Endothelial cell of umbilical vein (primary cell): ENCODE data around the gene PHACTR1. TPM values are rescaled to one million over a fixed set of nuclear protein-coding genes. Genes with fewer than 3 reads are reported as not detected.

ENCODE experiments used
- BruUV-seq: library from RNA; stranded (reverse); fragments of 400-500 nt; replicated peaks from 2 replicates; lab custom pipeline; 2021; lab: Mats Ljungman, UMichigan
- CTCF ChIA-PET: fragments of 300-600, 350-600 bp; sonication (Branson Sonifier 250); formaldehyde crosslinking; loops from one replicate; lab custom pipeline; 2021; ENCODE audit warnings: antibody characterized with exemption, inconsistent platforms; lab: Charles Lee
- POLR2A ChIA-PET: fragments of 300-600, 350-600 bp; sonication (Branson Sonifier 250); formaldehyde crosslinking; loops from one replicate; lab custom pipeline; 2021; ENCODE audit warnings: antibody characterized with exemption, inconsistent platforms; lab: Charles Lee
- DNase-seq: peaks from one replicate; pipeline ENCODE4 v3.0.0-alpha.2; 2011; ENCODE audit warnings: low read depth, low spot score
- FAIRE-seq: peaks from 2 replicates; lab custom pipeline; 2011; peaks lifted over from hg19 to GRCh38; lab: Jason Lieb, UNC
- H2AFZ ChIP-seq: 2 replicates; pipeline ENCODE4 v1.6.0; 2012; ENCODE audit warnings: low read depth, low read length, control low read depth, inconsistent platforms
- H3K27ac ChIP-seq: 2 replicates; pipeline ENCODE4 v1.5.1; 2011; ENCODE audit warnings: low read depth, mild to moderate bottlenecking, control low read depth, low read length, moderate library complexity; ENCODE audit not compliant: insufficient read depth
- H3K27me3 ChIP-seq, 2 experiments: 2 replicates each; pipeline versions ENCODE4 v1.6.0 to v1.6.1; 2011; ENCODE audit warnings: low read length in 2 of 2, mixed read lengths in 1 of 2; ENCODE audit not compliant: control insufficient read depth in 2 of 2, insufficient read depth in 2 of 2
- H3K36me3 ChIP-seq, 2 experiments: 2 replicates in 1 of 2; 3 replicates in 1 of 2; pipeline ENCODE4 v1.5.1; 2011; ENCODE audit warnings: low read length in 2 of 2, mild to moderate bottlenecking in 1 of 2, moderate library complexity in 1 of 2; ENCODE audit not compliant: control insufficient read depth in 2 of 2, insufficient read depth in 2 of 2; ENCODE audit errors: extremely low read depth in 1 of 2
- H3K4me1 ChIP-seq: 3 replicates; pipeline ENCODE4 v1.5.1; 2011; ENCODE audit warnings: mild to moderate bottlenecking, low read length; ENCODE audit not compliant: control insufficient read depth, insufficient read depth; ENCODE audit errors: extremely low read depth
- H3K4me2 ChIP-seq: 2 replicates; pipeline ENCODE4 v1.6.1; 2011; ENCODE audit warnings: low read length, control low read depth, mixed read lengths; ENCODE audit not compliant: insufficient read depth
- H3K4me3 ChIP-seq, 3 experiments: fragments of 200-600 bp in 1 of 3; sonication (generic), shearing (Covaris generic) in 1 of 3; replicated peaks in 1 of 3; 2 replicates each; pipeline ENCODE4 v1.5.1; 2011 to 2016; ENCODE audit warnings: control low read depth in 3 of 3, low read length in 3 of 3, mild to moderate bottlenecking in 2 of 3, inconsistent platforms in 1 of 3, low read depth in 1 of 3, moderate library complexity in 1 of 3; ENCODE audit not compliant: insufficient read depth in 1 of 3
- H3K79me2 ChIP-seq: 2 replicates; pipeline ENCODE4 v1.6.0; 2012; ENCODE audit warnings: low read length, inconsistent platforms; ENCODE audit not compliant: control insufficient read depth, insufficient read depth
- H3K9ac ChIP-seq: replicated peaks from 2 replicates; pipeline ENCODE3; 2011; ENCODE audit warnings: low read length, control low read depth; ENCODE audit not compliant: insufficient read depth; ENCODE audit errors: extremely low read depth
- H3K9me1 ChIP-seq: replicated peaks from 3 replicates; pipeline ENCODE4 v1.6.0; 2011; ENCODE audit warnings: mild to moderate bottlenecking, low read length; ENCODE audit not compliant: control insufficient read depth, insufficient read depth; ENCODE audit errors: extremely low read depth
- H3K9me3 ChIP-seq: replicated peaks from 2 replicates; pipeline ENCODE4 v1.5.1; 2012; ENCODE audit warnings: low read length, inconsistent platforms; ENCODE audit not compliant: control insufficient read depth, insufficient read depth
- H4K20me1 ChIP-seq: replicated peaks from 2 replicates; pipeline ENCODE3; 2011; ENCODE audit warnings: mild to moderate bottlenecking, low read length; ENCODE audit not compliant: control insufficient read depth, insufficient read depth; ENCODE audit errors: extremely low read depth
- CTCF ChIP-seq, 2 donors: IDR thresholded peaks; 1 replicate in 1 of 2; 2 replicates in 1 of 2; pipeline ENCODE4 v1.5.1; 2011; ENCODE audit warnings: low read length in 2 of 2, mild to moderate bottlenecking in 2 of 2, moderate library complexity in 2 of 2, control low read depth in 1 of 2, inconsistent platforms in 1 of 2, low read depth in 1 of 2; ENCODE audit not compliant: insufficient read depth in 1 of 2; ENCODE audit errors: extremely low read depth in 1 of 2
- EZH2 ChIP-seq: IDR thresholded peaks from 2 replicates; pipeline ENCODE4 v1.6.1; 2012; ENCODE audit warnings: borderline replicate concordance, low read depth, mild to moderate bottlenecking, moderate library complexity, low read length, inconsistent platforms; ENCODE audit not compliant: severe bottlenecking
- GATA2 ChIP-seq: IDR thresholded peaks from 2 replicates; pipeline ENCODE4 v1.7.0; 2011; ENCODE audit warnings: low read depth, mild to moderate bottlenecking, moderate library complexity, mixed read lengths, low read length; ENCODE audit not compliant: insufficient read length, insufficient read depth
- JUN ChIP-seq: IDR thresholded peaks from 2 replicates; pipeline ENCODE4 v1.6.1; 2011; ENCODE audit warnings: borderline replicate concordance, low read depth; ENCODE audit not compliant: insufficient read length, insufficient read depth
- MAX ChIP-seq: IDR thresholded peaks from 2 replicates; pipeline ENCODE4 v1.6.1; 2011; ENCODE audit not compliant: insufficient read depth, insufficient read length
- MYC ChIP-seq: IDR thresholded peaks from one replicate; pipeline ENCODE4 v1.6.1; 2011; ENCODE audit warnings: mild to moderate bottlenecking, low read depth, low read length
- POLR2A ChIP-seq: IDR thresholded peaks from 2 replicates; pipeline ENCODE4 v1.6.1; 2012; ENCODE audit warnings: low read depth, mild to moderate bottlenecking, control low read depth, low read length
- dilution Hi-C: fragments of 300-500 bp; cut with MboI; formaldehyde crosslinking; loops from one replicate; pipeline ENCODE4 v1.15.0; 2019; ENCODE audit warnings: low sequenced_read_pairs; ENCODE audit not compliant: extremely low pct_ligation_motif_present
- intact Hi-C: fragments of 100-400 bp; cut with micrococcal nuclease; formaldehyde crosslinking; loops from one replicate; pipeline ENCODE4 v1.10.0; 2022
- polyA plus RNA-seq, 4 experiments: library from polyadenylated mRNA; depleted of rRNA in 3 of 4; stranded (reverse) in 3 of 4; unstranded in 1 of 4; fragments of >200 nt; gene quantifications; 2 replicates each; pipeline versions ENCODE4 v1.2.1 to v1.2.3, GENCODE V29; 2011 to 2012; ENCODE audit warnings: missing spikeins in 1 of 4
- total RNA-seq: library from RNA; stranded (reverse); gene quantifications from 2 replicates; pipeline ENCODE4 v1.2.3, GENCODE V29; 2021

Gene PHACTR1
- total and polyA plus RNA-seq, 2 donors (not counting 3 experiments of a cell fraction or from before 2014, with no cell fraction given) = 2.4 to 23.2 TPM

- Histone ChIP-seq H3K36me3 (no peaks in the 10 kb centered on the region), H3K27me3 (no peaks in the 10 kb centered on the region), H3K79me2 (no peaks in the 10 kb centered on the region), H3K9ac (no peak overlapping the region), H3K9me1 (no peaks in the 10 kb centered on the region), H3K27ac (no peak overlapping the region), H3K9me3 (no peaks in the 10 kb centered on the region), H3K4me1 (no peaks in the 10 kb centered on the region), H4K20me1 (no peaks in the 10 kb centered on the region), H2AFZ (no peak overlapping the region), H3K4me2 (no peak overlapping the region), H3K4me3 (no peak overlapping the region)
- ChIA-PET CTCF (no interaction called here), POLR2A (no interaction called here)
- intact Hi-C loops = no loop called here
- TF ChIP-seq POLR2A (no peak), CTCF (IDR thresholded peaks at IDR 0.05; ENCODE audit: extremely low read depth in 1 of 2, insufficient read depth in 1 of 2, low read depth in 1 of 2, low read length in 2 of 2) (no peak), MAX (no peak), EZH2 (no peak), GATA2 (no peak), MYC (no peak), JUN (no peak)
- dilution Hi-C loops = no loop called here
- BruUV-seq = no TSS peak
- FAIRE-seq (no peak), DNase-seq (no peak)
These were observed 545.0 kb downstream of the PHACTR1 start for GRCh38 chr6:13261464-13261994.
